Measurements from ENCODE around the gene FAM193B. TPM values are rescaled to one million over a fixed set of nuclear protein-coding genes. Genes with fewer than 3 reads are reported as not detected.

FAM193B gene
- total RNA-seq, 1 experiment from 2014 or later = 72.9 TPM

- Histone ChIP-seq H3K36me3 (ENCODE audit: control insufficient read depth, insufficient read depth, low read length) (peaks cover 13% of the 10 kb centered on the region), H3K9me3 (no peaks in the 10 kb centered on the region), H3K27me3 (replicated peaks; ENCODE audit: control insufficient read depth, insufficient read depth, low read length) (no peaks in the 10 kb centered on the region), H3K4me3 (ENCODE audit: low read depth, low read length) (peak overlapping the region; percentile 99), H3K4me1 (peaks cover 12% of the 10 kb centered on the region; the same call in 1 of the 2 replicates)
- no peak for TF ChIP-seq CTCF (IDR thresholded peaks at IDR 0.05; ENCODE audit: insufficient read depth in 1 of 2, low read depth in 1 of 2, low read length in 1 of 2, severe bottlenecking in 1 of 2, unreplicated experiment in 1 of 2)
- Mint-ChIP-seq H3K27me3 (ENCODE audit: insufficient read depth, unreplicated experiment) (no peaks in the 10 kb centered on the region), H3K27ac (ENCODE audit: unreplicated experiment) (peak overlapping the region; percentile 92), H3K9me3 (ENCODE audit: unreplicated experiment) (no peaks in the 10 kb centered on the region), H3K4me1 (ENCODE audit: low read depth, unreplicated experiment) (peaks cover 14% of the 10 kb centered on the region), H3K4me3 (ENCODE audit: unreplicated experiment) (peak overlapping the region; percentile 92), H3K36me3 (ENCODE audit: insufficient read depth, unreplicated experiment) (peaks cover 73% of the 10 kb centered on the region)
- intact Hi-C loops (cut with micrococcal nuclease; ENCODE audit: unreplicated experiment) = no loop called here
- ChIA-PET POLR2A (interaction anchor here (0.6 kb wide), 1 partner anchor 22 kb away, joined by 3 read pairs; no protein-coding TSS in a partner anchor), CTCF (interaction anchor here (0.6 to 0.9 kb wide), 2 partner anchors 58 to 145 kb away, joined by 3 read pairs; no protein-coding TSS in a partner anchor)
- no TSS peak for BruUV-seq (replicated peaks)
- DNase-seq = no peak
Measured at GRCh38 chr5:177515580-177515979, 38.8 kb downstream of the FAM193B start.

GRCh38 chr5:177514541-177514940 lies 39.8 kb downstream of the FAM193B start:
- no peak for TF ChIP-seq CTCF (IDR thresholded peaks at IDR 0.05; ENCODE audit: insufficient read depth in 1 of 2, low read depth in 1 of 2, low read length in 1 of 2, severe bottlenecking in 1 of 2, unreplicated experiment in 1 of 2)
- POLR2A ChIA-PET = no interaction called here
- no peaks in the 10 kb centered on the region for H3K9me3 Mint-ChIP-seq (ENCODE audit: unreplicated experiment)
- no peak overlapping the region for H3K4me3 Mint-ChIP-seq (ENCODE audit: unreplicated experiment)
- Histone ChIP-seq H3K27me3 (replicated peaks; ENCODE audit: control insufficient read depth, insufficient read depth, low read length) (no peaks in the 10 kb centered on the region), H3K9me3 (no peaks in the 10 kb centered on the region), H3K4me3 (ENCODE audit: low read depth, low read length) (no peak overlapping the region), H3K36me3 (ENCODE audit: control insufficient read depth, insufficient read depth, low read length) (peaks cover 13% of the 10 kb centered on the region), H3K4me1 (peaks cover 10% of the 10 kb centered on the region; the same call in 1 of the 2 replicates)
- no peaks in the 10 kb centered on the region for H3K27me3 Mint-ChIP-seq (ENCODE audit: insufficient read depth, unreplicated experiment)
- CTCF ChIA-PET = no interaction called here
- DNase-seq = no peak
- intact Hi-C loops (cut with micrococcal nuclease; ENCODE audit: unreplicated experiment) = no loop called here
- peaks cover 70% of the 10 kb centered on the region for H3K36me3 Mint-ChIP-seq (ENCODE audit: insufficient read depth, unreplicated experiment)
- H3K4me1 Mint-ChIP-seq (ENCODE audit: low read depth, unreplicated experiment) = peaks cover 13% of the 10 kb centered on the region
- no TSS peak for BruUV-seq (replicated peaks)
- no peak overlapping the region for H3K27ac Mint-ChIP-seq (ENCODE audit: unreplicated experiment)

- Mint-ChIP-seq H3K36me3 (ENCODE audit: insufficient read depth, unreplicated experiment) (peaks cover 71% of the 10 kb centered on the region), H3K27me3 (ENCODE audit: insufficient read depth, unreplicated experiment) (no peaks in the 10 kb centered on the region), H3K4me1 (ENCODE audit: low read depth, unreplicated experiment) (peaks cover 13% of the 10 kb centered on the region), H3K4me3 (ENCODE audit: unreplicated experiment) (no peak overlapping the region), H3K9me3 (ENCODE audit: unreplicated experiment) (no peaks in the 10 kb centered on the region), H3K27ac (ENCODE audit: unreplicated experiment) (no peak overlapping the region)
- CTCF ChIA-PET = no interaction called here
- intact Hi-C loops (cut with micrococcal nuclease; ENCODE audit: unreplicated experiment) = no loop called here
- no peak overlapping the region for H3K4me3 ChIP-seq (ENCODE audit: low read depth, low read length)
- no TSS peak for BruUV-seq (replicated peaks)
- H3K36me3 ChIP-seq (ENCODE audit: control insufficient read depth, insufficient read depth, low read length) = peaks cover 13% of the 10 kb centered on the region
- DNase-seq = no peak
- H3K9me3 ChIP-seq = no peaks in the 10 kb centered on the region
- peaks cover 5% of the 10 kb centered on the region; the same call in 1 of the 2 replicates for H3K4me1 ChIP-seq
- no peak for TF ChIP-seq CTCF (IDR thresholded peaks at IDR 0.05; ENCODE audit: insufficient read depth in 1 of 2, low read depth in 1 of 2, low read length in 1 of 2, severe bottlenecking in 1 of 2, unreplicated experiment in 1 of 2)
- no peaks in the 10 kb centered on the region for H3K27me3 ChIP-seq (replicated peaks; ENCODE audit: control insufficient read depth, insufficient read depth, low read length)
- POLR2A ChIA-PET = no interaction called here
Measured at GRCh38 chr5:177513500-177513899, 40.9 kb downstream of the FAM193B start.

Measured in Caco-2 (cell line).